Stomach (tissue), 4 donors: ENCODE results near the gene KLHL4.

ENCODE experiments used
- EP300 ChIP-seq: sonication (generic); formaldehyde crosslinking; IDR thresholded peaks from one replicate; pipeline ENCODE4 v1.6.1; 2017; ENCODE audit warnings: antibody characterized with exemption
- POLR2A ChIP-seq, 4 donors: fragments of 450-650 bp; IDR thresholded peaks; one replicate each; pipeline ENCODE4 v1.6.1; 2016; ENCODE audit warnings: antibody characterized with exemption in 4 of 4, control low read depth in 2 of 4, mild to moderate bottlenecking in 1 of 4, moderate library complexity in 1 of 4
- POLR2AphosphoS5 ChIP-seq, 3 donors: sonication (generic); formaldehyde crosslinking; IDR thresholded peaks; one replicate each; pipeline ENCODE4 v1.6.1; 2016; ENCODE audit warnings: antibody characterized with exemption in 3 of 3
- TF ChIP-seq, protein P1 (sequence below), 7 experiments: fragments of 450-650 bp in 4 of 7; fragments of 200-600 bp in 3 of 7; sonication (generic) in 3 of 7; IDR thresholded peaks; one replicate each; pipeline ENCODE4 v1.5.1; 2016 to 2019; ENCODE audit warnings: antibody characterized with exemption in 7 of 7, control low read depth in 2 of 7, mild to moderate bottlenecking in 1 of 7

DNA sequence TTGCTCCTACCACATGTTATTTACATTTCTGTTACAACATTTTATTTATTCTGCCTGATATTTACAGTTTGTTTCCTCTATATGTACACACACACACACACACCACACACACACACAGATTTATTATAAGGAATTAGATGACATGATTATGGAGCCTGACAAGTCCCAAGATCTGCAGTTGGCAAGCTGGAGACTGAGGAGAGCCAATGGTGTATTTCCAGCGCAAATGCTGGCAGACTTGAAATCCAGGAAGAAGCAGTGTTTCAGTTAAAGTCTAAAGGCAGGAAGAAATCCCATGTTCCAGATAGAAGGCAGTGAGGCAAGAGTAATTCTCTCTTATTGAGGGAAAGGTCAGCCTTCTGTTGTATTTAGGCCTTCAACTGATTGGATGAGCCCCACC is 1.8 kb upstream of the KLHL4 start:
- TF ChIP-seq POLR2A (IDR thresholded peaks at IDR 0.05): no peak
- TF ChIP-seq, protein P1, sequence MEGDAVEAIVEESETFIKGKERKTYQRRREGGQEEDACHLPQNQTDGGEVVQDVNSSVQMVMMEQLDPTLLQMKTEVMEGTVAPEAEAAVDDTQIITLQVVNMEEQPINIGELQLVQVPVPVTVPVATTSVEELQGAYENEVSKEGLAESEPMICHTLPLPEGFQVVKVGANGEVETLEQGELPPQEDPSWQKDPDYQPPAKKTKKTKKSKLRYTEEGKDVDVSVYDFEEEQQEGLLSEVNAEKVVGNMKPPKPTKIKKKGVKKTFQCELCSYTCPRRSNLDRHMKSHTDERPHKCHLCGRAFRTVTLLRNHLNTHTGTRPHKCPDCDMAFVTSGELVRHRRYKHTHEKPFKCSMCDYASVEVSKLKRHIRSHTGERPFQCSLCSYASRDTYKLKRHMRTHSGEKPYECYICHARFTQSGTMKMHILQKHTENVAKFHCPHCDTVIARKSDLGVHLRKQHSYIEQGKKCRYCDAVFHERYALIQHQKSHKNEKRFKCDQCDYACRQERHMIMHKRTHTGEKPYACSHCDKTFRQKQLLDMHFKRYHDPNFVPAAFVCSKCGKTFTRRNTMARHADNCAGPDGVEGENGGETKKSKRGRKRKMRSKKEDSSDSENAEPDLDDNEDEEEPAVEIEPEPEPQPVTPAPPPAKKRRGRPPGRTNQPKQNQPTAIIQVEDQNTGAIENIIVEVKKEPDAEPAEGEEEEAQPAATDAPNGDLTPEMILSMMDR (IDR thresholded peaks at IDR 0.05): no peak
- TF ChIP-seq POLR2AphosphoS5 (IDR thresholded peaks at IDR 0.05): no peak
- no peak for TF ChIP-seq EP300
